HepG2 (cell line): ENCODE results near the gene FANCE. TPM values are rescaled to one million over a fixed set of nuclear protein-coding genes. Genes with fewer than 3 reads are reported as not detected.

ENCODE experiments used
- ATF7-NPFF ChIP-seq: sonication (generic); formaldehyde crosslinking; IDR thresholded peaks from 2 replicates; pipeline ENCODE4 v1.8.1; 2023; ENCODE audit warnings: mild to moderate bottlenecking, low read depth, missing genetic modification reagents, moderate library complexity
- CHCHD3 ChIP-seq: sonication (generic); formaldehyde crosslinking; IDR thresholded peaks from 2 replicates; pipeline ENCODE4 v1.8.0; 2022; ENCODE audit warnings: mild to moderate bottlenecking, missing genetic modification reagents, moderate library complexity
- GATAD2A ChIP-seq: IDR thresholded peaks from 2 replicates; pipeline ENCODE4 v1.6.1; 2016
- REPIN1 ChIP-seq: sonication (generic); formaldehyde crosslinking; IDR thresholded peaks from 2 replicates; pipeline ENCODE4 v1.8.0; 2022; ENCODE audit warnings: missing genetic modification reagents, low read depth, mild to moderate bottlenecking, borderline replicate concordance
- RFXAP ChIP-seq: sonication (generic); formaldehyde crosslinking; IDR thresholded peaks from 2 replicates; pipeline ENCODE4 v1.4.0; 2020; ENCODE audit warnings: missing genetic modification reagents, borderline replicate concordance
- SAP130 ChIP-seq: IDR thresholded peaks from 2 replicates; pipeline ENCODE4 v1.6.1; 2016; ENCODE audit warnings: low read depth
- ZFP82 ChIP-seq: sonication (generic); formaldehyde crosslinking; IDR thresholded peaks from 2 replicates; pipeline ENCODE4 v1.5.1; 2020; ENCODE audit warnings: mild to moderate bottlenecking, missing genetic modification reagents, borderline replicate concordance
- ZNF331 ChIP-seq: sonication (generic); formaldehyde crosslinking; IDR thresholded peaks from 2 replicates; pipeline ENCODE4 v1.4.0; 2020; ENCODE audit warnings: missing genetic modification reagents
- ZNF530 ChIP-seq: sonication (generic); formaldehyde crosslinking; IDR thresholded peaks from 2 replicates; pipeline ENCODE4 v1.5.0; 2020; ENCODE audit warnings: low read depth, mild to moderate bottlenecking, missing genetic modification reagents
- ZNF543 ChIP-seq: sonication (generic); formaldehyde crosslinking; IDR thresholded peaks from 2 replicates; pipeline ENCODE4 v1.4.0; 2020; ENCODE audit warnings: mild to moderate bottlenecking, missing genetic modification reagents
- ZNF598 ChIP-seq: sonication (generic); formaldehyde crosslinking; IDR thresholded peaks from 2 replicates; pipeline ENCODE4 v1.5.1; 2020; ENCODE audit warnings: mild to moderate bottlenecking, missing genetic modification reagents, borderline replicate concordance
- ZSCAN30 ChIP-seq: sonication (generic); formaldehyde crosslinking; IDR thresholded peaks from 2 replicates; pipeline ENCODE4 v1.5.0; 2020; ENCODE audit warnings: mild to moderate bottlenecking, missing genetic modification reagents
- ZSCAN31 ChIP-seq: sonication (generic); formaldehyde crosslinking; IDR thresholded peaks from 2 replicates; pipeline ENCODE4 v1.5.0; 2020; ENCODE audit warnings: low read depth, mild to moderate bottlenecking, missing genetic modification reagents
- polyA plus RNA-seq, 8 experiments: library from polyadenylated mRNA; depleted of rRNA in 3 of 8; stranded (reverse) in 7 of 8; unstranded in 1 of 8; fragments of >200 nt; fragmentation: Illumina TruSeq in 4 of 8; extraction: Trizol in 4 of 8; gene quantifications; 2 replicates each; pipeline versions ENCODE4 v1.2.1 to v1.2.3, GENCODE V29; 2011 to 2016; ENCODE audit warnings: low read depth in 4 of 8, missing spikeins in 1 of 8, mixed read lengths in 1 of 8; ENCODE audit not compliant: insufficient read depth in 1 of 8
- total RNA-seq, 5 experiments: library from RNA; depleted of rRNA; stranded (reverse); fragments of >200 nt; fragmentation: Illumina TruSeq; extraction: Trizol; gene quantifications; 2 replicates each; pipeline ENCODE4 v1.2.3, GENCODE V29; 2016; ENCODE audit warnings: low read depth in 1 of 5
- TF ChIP-seq, protein P1 (sequence below): sonication (generic); formaldehyde crosslinking; conservative IDR thresholded peaks from 2 replicates; pipeline ENCODE4 v1.8.0; 2022; ENCODE audit warnings: low read depth, missing genetic modification reagents
- TF ChIP-seq, protein P2 (sequence below): sonication (generic); formaldehyde crosslinking; IDR thresholded peaks from 2 replicates; pipeline ENCODE4 v1.5.1; 2020; ENCODE audit warnings: missing genetic modification reagents, mild to moderate bottlenecking, borderline replicate concordance
- TF ChIP-seq, protein P3 (sequence below): sonication (generic); formaldehyde crosslinking; IDR thresholded peaks from 2 replicates; pipeline ENCODE4 v1.8.0; 2022; ENCODE audit warnings: missing genetic modification reagents, mild to moderate bottlenecking, inconsistent platforms, borderline replicate concordance
- TF ChIP-seq, protein P4 (sequence below): sonication (generic); formaldehyde crosslinking; IDR thresholded peaks from 2 replicates; pipeline ENCODE4 v1.4.0; 2020; ENCODE audit warnings: missing genetic modification reagents
- TF ChIP-seq, protein P5 (sequence below): sonication (generic); formaldehyde crosslinking; IDR thresholded peaks from 2 replicates; pipeline ENCODE4 v1.4.0; 2020; ENCODE audit warnings: missing genetic modification reagents
- TF ChIP-seq, protein P6 (sequence below): IDR thresholded peaks from 2 replicates; pipeline ENCODE4 v1.6.1; 2016; ENCODE audit warnings: missing genetic modification reagents, missing compliant biosample characterization
- TF ChIP-seq, protein P7 (sequence below): sonication (generic); formaldehyde crosslinking; IDR thresholded peaks from 2 replicates; pipeline ENCODE4 v1.5.0; 2020; ENCODE audit warnings: missing genetic modification reagents

Gene FANCE
- total and polyA plus RNA-seq, 2 of the 13 experiments (the other 11 are each of a cell fraction or from before 2014, with no cell fraction given) = 7.1 to 11.2 TPM

DNA sequence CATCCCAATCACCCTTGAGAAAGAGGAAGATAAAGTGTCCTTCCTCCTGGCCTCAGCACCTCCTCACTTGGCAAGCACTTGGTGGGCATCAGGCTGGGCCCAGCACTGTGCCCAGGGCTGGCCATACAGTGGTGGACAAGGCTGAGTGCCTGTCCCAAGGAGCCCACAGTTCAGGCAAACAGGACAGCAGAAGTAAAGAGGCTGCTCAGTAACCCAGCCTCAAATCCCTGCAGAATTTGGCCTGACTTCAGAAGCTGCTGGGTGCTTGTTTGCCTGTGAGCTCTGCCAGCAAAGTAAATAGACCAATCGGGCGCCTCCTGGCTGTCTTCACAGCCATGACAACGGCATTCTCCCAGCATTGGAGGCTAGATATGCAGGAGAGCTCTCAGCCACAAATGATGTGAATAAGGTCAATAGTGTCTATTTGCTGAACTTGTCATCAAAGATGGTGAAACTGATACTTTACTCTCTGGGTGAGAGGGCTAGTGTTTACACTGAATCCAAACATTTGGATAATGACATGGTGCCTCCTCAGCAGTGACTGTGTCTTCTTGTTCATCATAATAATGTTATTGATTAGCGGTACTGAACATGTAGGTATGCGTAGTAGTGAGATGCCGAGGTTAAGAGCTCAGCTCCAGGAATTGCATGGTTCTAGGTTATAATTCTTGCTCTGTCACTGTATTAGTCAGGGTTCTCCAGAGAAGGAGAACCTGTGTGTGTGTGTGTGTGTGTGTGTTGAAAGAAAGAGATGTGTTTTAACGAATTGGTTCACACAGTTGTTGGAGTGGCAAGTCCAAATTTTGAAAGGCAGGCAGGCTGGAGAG, 36.9 kb upstream of the FANCE start (continued):
- TF ChIP-seq, protein P1, sequence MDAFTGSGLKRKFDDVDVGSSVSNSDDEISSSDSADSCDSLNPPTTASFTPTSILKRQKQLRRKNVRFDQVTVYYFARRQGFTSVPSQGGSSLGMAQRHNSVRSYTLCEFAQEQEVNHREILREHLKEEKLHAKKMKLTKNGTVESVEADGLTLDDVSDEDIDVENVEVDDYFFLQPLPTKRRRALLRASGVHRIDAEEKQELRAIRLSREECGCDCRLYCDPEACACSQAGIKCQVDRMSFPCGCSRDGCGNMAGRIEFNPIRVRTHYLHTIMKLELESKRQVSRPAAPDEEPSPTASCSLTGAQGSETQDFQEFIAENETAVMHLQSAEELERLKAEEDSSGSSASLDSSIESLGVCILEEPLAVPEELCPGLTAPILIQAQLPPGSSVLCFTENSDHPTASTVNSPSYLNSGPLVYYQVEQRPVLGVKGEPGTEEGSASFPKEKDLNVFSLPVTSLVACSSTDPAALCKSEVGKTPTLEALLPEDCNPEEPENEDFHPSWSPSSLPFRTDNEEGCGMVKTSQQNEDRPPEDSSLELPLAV = no peak
- TF ChIP-seq ZNF530 (CRISPR knock-in tag) (no peak), SAP130 (CRISPR knock-in tag) (peak; percentile 98), ATF7-NPFF (CRISPR knock-in tag) (peak; percentile 55; the same call in 1 of the 2 replicates), ZSCAN31 (0 out of 2 replicates have a peak, but pooled peaks have one; percentile 69), ZNF598 (CRISPR knock-in tag) (peak; percentile 82; the same call in 1 of the 2 replicates), REPIN1 (CRISPR knock-in tag) (peak; percentile 99), ZFP82 (no peak), ZNF331 (CRISPR knock-in tag) (peak; percentile 96), ZNF543 (peak; percentile 81; the same call in 1 of the 2 replicates), ZSCAN30 (no peak), RFXAP (peak; percentile 41; the same call in 1 of the 2 replicates), GATAD2A (peak; percentile 98), CHCHD3 (no peak)
- TF ChIP-seq, protein P2, sequence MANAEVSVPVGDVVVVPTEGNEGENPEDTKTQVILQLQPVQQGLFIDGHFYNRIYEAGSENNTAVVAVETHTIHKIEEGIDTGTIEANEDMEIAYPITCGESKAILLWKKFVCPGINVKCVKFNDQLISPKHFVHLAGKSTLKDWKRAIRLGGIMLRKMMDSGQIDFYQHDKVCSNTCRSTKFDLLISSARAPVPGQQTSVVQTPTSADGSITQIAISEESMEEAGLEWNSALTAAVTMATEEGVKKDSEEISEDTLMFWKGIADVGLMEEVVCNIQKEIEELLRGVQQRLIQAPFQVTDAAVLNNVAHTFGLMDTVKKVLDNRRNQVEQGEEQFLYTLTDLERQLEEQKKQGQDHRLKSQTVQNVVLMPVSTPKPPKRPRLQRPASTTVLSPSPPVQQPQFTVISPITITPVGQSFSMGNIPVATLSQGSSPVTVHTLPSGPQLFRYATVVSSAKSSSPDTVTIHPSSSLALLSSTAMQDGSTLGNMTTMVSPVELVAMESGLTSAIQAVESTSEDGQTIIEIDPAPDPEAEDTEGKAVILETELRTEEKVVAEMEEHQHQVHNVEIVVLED = peak; percentile 77; the same call in 1 of the 2 replicates
- TF ChIP-seq, protein P3, sequence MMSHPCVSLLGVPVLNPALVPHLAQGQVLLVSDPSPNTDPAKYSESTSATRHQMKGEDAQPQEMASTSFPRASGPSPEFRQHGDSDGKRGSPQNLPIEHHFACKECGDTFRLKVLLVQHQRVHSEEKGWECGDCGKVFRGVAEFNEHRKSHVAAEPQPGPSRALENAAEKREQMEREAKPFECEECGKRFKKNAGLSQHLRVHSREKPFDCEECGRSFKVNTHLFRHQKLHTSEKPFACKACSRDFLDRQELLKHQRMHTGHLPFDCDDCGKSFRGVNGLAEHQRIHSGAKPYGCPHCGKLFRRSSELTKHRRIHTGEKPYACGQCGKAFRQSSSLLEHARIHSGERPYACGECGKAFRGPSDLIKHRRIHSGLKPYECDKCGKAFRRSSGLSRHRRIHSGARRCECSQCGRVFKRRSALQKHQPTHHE (CRISPR knock-in tag) = peak; percentile 55; the same call in 1 of the 2 replicates
- TF ChIP-seq, protein P4, sequence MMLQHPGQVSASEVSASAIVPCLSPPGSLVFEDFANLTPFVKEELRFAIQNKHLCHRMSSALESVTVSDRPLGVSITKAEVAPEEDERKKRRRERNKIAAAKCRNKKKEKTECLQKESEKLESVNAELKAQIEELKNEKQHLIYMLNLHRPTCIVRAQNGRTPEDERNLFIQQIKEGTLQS = peak; percentile 34; the same call in 1 of the 2 replicates
- TF ChIP-seq, protein P5, sequence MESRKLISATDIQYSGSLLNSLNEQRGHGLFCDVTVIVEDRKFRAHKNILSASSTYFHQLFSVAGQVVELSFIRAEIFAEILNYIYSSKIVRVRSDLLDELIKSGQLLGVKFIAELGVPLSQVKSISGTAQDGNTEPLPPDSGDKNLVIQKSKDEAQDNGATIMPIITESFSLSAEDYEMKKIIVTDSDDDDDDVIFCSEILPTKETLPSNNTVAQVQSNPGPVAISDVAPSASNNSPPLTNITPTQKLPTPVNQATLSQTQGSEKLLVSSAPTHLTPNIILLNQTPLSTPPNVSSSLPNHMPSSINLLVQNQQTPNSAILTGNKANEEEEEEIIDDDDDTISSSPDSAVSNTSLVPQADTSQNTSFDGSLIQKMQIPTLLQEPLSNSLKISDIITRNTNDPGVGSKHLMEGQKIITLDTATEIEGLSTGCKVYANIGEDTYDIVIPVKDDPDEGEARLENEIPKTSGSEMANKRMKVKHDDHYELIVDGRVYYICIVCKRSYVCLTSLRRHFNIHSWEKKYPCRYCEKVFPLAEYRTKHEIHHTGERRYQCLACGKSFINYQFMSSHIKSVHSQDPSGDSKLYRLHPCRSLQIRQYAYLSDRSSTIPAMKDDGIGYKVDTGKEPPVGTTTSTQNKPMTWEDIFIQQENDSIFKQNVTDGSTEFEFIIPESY = peak; percentile 86
- TF ChIP-seq, protein P6, sequence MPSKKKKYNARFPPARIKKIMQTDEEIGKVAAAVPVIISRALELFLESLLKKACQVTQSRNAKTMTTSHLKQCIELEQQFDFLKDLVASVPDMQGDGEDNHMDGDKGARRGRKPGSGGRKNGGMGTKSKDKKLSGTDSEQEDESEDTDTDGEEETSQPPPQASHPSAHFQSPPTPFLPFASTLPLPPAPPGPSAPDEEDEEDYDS (CRISPR knock-in tag) = peak; percentile 74
- TF ChIP-seq, protein P7, sequence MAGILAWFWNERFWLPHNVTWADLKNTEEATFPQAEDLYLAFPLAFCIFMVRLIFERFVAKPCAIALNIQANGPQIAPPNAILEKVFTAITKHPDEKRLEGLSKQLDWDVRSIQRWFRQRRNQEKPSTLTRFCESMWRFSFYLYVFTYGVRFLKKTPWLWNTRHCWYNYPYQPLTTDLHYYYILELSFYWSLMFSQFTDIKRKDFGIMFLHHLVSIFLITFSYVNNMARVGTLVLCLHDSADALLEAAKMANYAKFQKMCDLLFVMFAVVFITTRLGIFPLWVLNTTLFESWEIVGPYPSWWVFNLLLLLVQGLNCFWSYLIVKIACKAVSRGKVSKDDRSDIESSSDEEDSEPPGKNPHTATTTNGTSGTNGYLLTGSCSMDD (CRISPR knock-in tag) = no peak
